ENCODE data around the gene EPS8.

Gene EPS8

GRCh38 chr12:15701631-15702156, 87.5 kb downstream of the EPS8 start:
- no peak overlapping the region for H3K4me3 ChIP-seq (ENCODE audit: low read length, poor library complexity, severe bottlenecking)
- H3K9me2 ChIP-seq (replicated peaks; ENCODE audit: low read depth, low read length): no peaks in the 10 kb centered on the region
- H3K27me3 ChIP-seq (ENCODE audit: insufficient read depth, low read length, poor library complexity, severe bottlenecking): no peaks in the 10 kb centered on the region
- peaks cover 4% of the 10 kb centered on the region for H3K4me1 ChIP-seq (ENCODE audit: insufficient read depth, low read length, poor library complexity, severe bottlenecking)
- H3K36me3 ChIP-seq (ENCODE audit: insufficient read depth, low read length): no peaks in the 10 kb centered on the region
- H3K9me3 ChIP-seq (ENCODE audit: insufficient read depth, low read depth, low read length): no peaks in the 10 kb centered on the region
- TF ChIP-seq CTCF (conservative IDR thresholded peaks at IDR 0.05; ENCODE audit: low read length): no peak
- no peak for TF ChIP-seq EZH2phosphoT487 (IDR thresholded peaks at IDR 0.05; ENCODE audit: borderline replicate concordance)
- no peak overlapping the region for H3K9ac ChIP-seq (ENCODE audit: low read depth, low read length, poor library complexity, severe bottlenecking)
- H3K79me2 ChIP-seq (ENCODE audit: insufficient read depth, low read length): no peaks in the 10 kb centered on the region
- no peaks in the 10 kb centered on the region for H3F3A ChIP-seq (ENCODE audit: low read depth)
- H3K4me2 ChIP-seq (ENCODE audit: low read depth, low read length, poor library complexity, severe bottlenecking): no peak overlapping the region
- H2AFZ ChIP-seq (ENCODE audit: low read length): no peak overlapping the region
- H4K20me1 ChIP-seq (ENCODE audit: insufficient read depth, low read length, poor library complexity, severe bottlenecking): no peaks in the 10 kb centered on the region

- no peak overlapping the region for H3K4me2 ChIP-seq (ENCODE audit: low read depth, low read length, poor library complexity, severe bottlenecking)
- no peak overlapping the region for H3K9ac ChIP-seq (ENCODE audit: low read depth, low read length, poor library complexity, severe bottlenecking)
- no peaks in the 10 kb centered on the region for H3K9me3 ChIP-seq (ENCODE audit: insufficient read depth, low read depth, low read length)
- no peaks in the 10 kb centered on the region for H3F3A ChIP-seq (ENCODE audit: low read depth)
- no peaks in the 10 kb centered on the region for H3K9me2 ChIP-seq (replicated peaks; ENCODE audit: low read depth, low read length)
- H3K4me1 ChIP-seq (ENCODE audit: insufficient read depth, low read length, poor library complexity, severe bottlenecking): peaks cover 4% of the 10 kb centered on the region
- no peaks in the 10 kb centered on the region for H4K20me1 ChIP-seq (ENCODE audit: insufficient read depth, low read length, poor library complexity, severe bottlenecking)
- TF ChIP-seq CTCF (conservative IDR thresholded peaks at IDR 0.05; ENCODE audit: low read length): no peak
- TF ChIP-seq EZH2phosphoT487 (IDR thresholded peaks at IDR 0.05; ENCODE audit: borderline replicate concordance): no peak
- no peak overlapping the region for H2AFZ ChIP-seq (ENCODE audit: low read length)
- H3K27me3 ChIP-seq (ENCODE audit: insufficient read depth, low read length, poor library complexity, severe bottlenecking): no peaks in the 10 kb centered on the region
- H3K36me3 ChIP-seq (ENCODE audit: insufficient read depth, low read length): no peaks in the 10 kb centered on the region
- no peaks in the 10 kb centered on the region for H3K79me2 ChIP-seq (ENCODE audit: insufficient read depth, low read length)
- H3K4me3 ChIP-seq (ENCODE audit: low read length, poor library complexity, severe bottlenecking): no peak overlapping the region
Measured at GRCh38 chr12:15701206-15701605, 88.0 kb downstream of the EPS8 start.

GRCh38 chr12:15700595-15700994, 88.6 kb downstream of the EPS8 start:
- H3K4me1 ChIP-seq (ENCODE audit: insufficient read depth, low read length, poor library complexity, severe bottlenecking): peaks cover 4% of the 10 kb centered on the region

More at GRCh38 chr12:15700595-15700994, 88.6 kb downstream of the EPS8 start:
- Histone ChIP-seq H3K27me3 (ENCODE audit: insufficient read depth, low read length, poor library complexity, severe bottlenecking) (no peaks in the 10 kb centered on the region), H3K36me3 (ENCODE audit: insufficient read depth, low read length) (no peaks in the 10 kb centered on the region), H3K9me3 (ENCODE audit: insufficient read depth, low read depth, low read length) (no peaks in the 10 kb centered on the region), H4K20me1 (ENCODE audit: insufficient read depth, low read length, poor library complexity, severe bottlenecking) (no peaks in the 10 kb centered on the region), H3K79me2 (ENCODE audit: insufficient read depth, low read length) (no peaks in the 10 kb centered on the region), H3K4me3 (ENCODE audit: low read length, poor library complexity, severe bottlenecking) (no peak overlapping the region), H3K9me2 (replicated peaks; ENCODE audit: low read depth, low read length) (no peaks in the 10 kb centered on the region), H3F3A (ENCODE audit: low read depth) (no peaks in the 10 kb centered on the region), H2AFZ (ENCODE audit: low read length) (no peak overlapping the region), H3K4me2 (ENCODE audit: low read depth, low read length, poor library complexity, severe bottlenecking) (peak overlapping the region; percentile 31), H3K9ac (ENCODE audit: low read depth, low read length, poor library complexity, severe bottlenecking) (no peak overlapping the region)
- no peak for TF ChIP-seq EZH2phosphoT487 (IDR thresholded peaks at IDR 0.05; ENCODE audit: borderline replicate concordance)
- no peak for TF ChIP-seq CTCF (conservative IDR thresholded peaks at IDR 0.05; ENCODE audit: low read length)
